DOHH2 (cell line): ENCODE measurements around the gene FHL3.

Experiments used
- H3F3A ChIP-seq: fragments of 200-600 bp; sonication (generic), shearing (Covaris generic); 2 replicates; pipeline ENCODE4 v1.6.0; 2016; ENCODE audit warnings: antibody characterized with exemption, mild to moderate bottlenecking; ENCODE audit not compliant: control insufficient read depth, insufficient read depth
- H3K27ac ChIP-seq: fragments of 200-600 bp; sonication (generic); 2 replicates; pipeline ENCODE4 v1.5.1; 2014; ENCODE audit warnings: low read depth, mild to moderate bottlenecking, low read length, moderate library complexity
- H3K27me3 ChIP-seq: fragments of 200-600 bp; sonication (generic); 2 replicates; pipeline ENCODE4 v1.6.1; 2014; ENCODE audit warnings: mild to moderate bottlenecking, low read length, mixed read lengths; ENCODE audit not compliant: control insufficient read depth
- H3K36me3 ChIP-seq: fragments of 200-600 bp; sonication (generic); 2 replicates; pipeline ENCODE4 v1.6.1; 2014; ENCODE audit warnings: mild to moderate bottlenecking, low read length, moderate library complexity, mixed read lengths; ENCODE audit not compliant: control insufficient read depth
- H3K4me1 ChIP-seq: fragments of 200-600 bp; sonication (generic); 2 replicates; pipeline ENCODE4 v1.6.1; 2014; ENCODE audit warnings: mild to moderate bottlenecking, low read length, mixed read lengths; ENCODE audit not compliant: control insufficient read depth
- H3K4me2 ChIP-seq: fragments of 200-600 bp; sonication (generic); 2 replicates; pipeline ENCODE4 v1.6.0; 2014; ENCODE audit warnings: mild to moderate bottlenecking, low read length, moderate library complexity
- H3K4me3 ChIP-seq: fragments of 200-600 bp; sonication (generic); 2 replicates; pipeline ENCODE4 v1.5.1; 2014; ENCODE audit warnings: mild to moderate bottlenecking, low read length, mixed read lengths
- H3K79me2 ChIP-seq: fragments of 200-600 bp; sonication (generic); 2 replicates; pipeline ENCODE4 v1.6.1; 2014; ENCODE audit warnings: mild to moderate bottlenecking, low read length, mixed read lengths; ENCODE audit not compliant: control insufficient read depth
- H3K9me2 ChIP-seq: fragments of 200-600 bp; sonication (generic); replicated peaks from 2 replicates; pipeline ENCODE4 v1.6.1; 2014; ENCODE audit warnings: mild to moderate bottlenecking, low read length, mixed read lengths; ENCODE audit not compliant: control insufficient read depth
- H3K9me3 ChIP-seq: fragments of 200-600 bp; sonication (generic); 2 replicates; pipeline ENCODE4 v1.6.1; 2014; ENCODE audit warnings: antibody characterized with exemption, low read length, mixed read lengths; ENCODE audit not compliant: control insufficient read depth, insufficient read depth
- H4K20me1 ChIP-seq: fragments of 200-600 bp; sonication (generic); 2 replicates; pipeline ENCODE4 v1.6.0; 2014; ENCODE audit warnings: low read depth, mild to moderate bottlenecking, antibody characterized with exemption, low read length, moderate library complexity; ENCODE audit not compliant: control insufficient read depth, insufficient read depth
- EZH2phosphoT487 ChIP-seq: fragments of 200-600 bp; sonication (generic); IDR thresholded peaks from 2 replicates; pipeline ENCODE4 v1.6.1; 2017; ENCODE audit warnings: borderline replicate concordance, mild to moderate bottlenecking, antibody characterized with exemption, low read length, moderate library complexity, mixed read lengths
- TF ChIP-seq, protein P1 (sequence below): fragments of 200-600 bp; sonication (generic); IDR thresholded peaks from one replicate; pipeline ENCODE4 v1.5.1; 2014; ENCODE audit warnings: antibody characterized with exemption, mild to moderate bottlenecking, low read depth, low read length; ENCODE audit not compliant: poor library complexity, severe bottlenecking

The FHL3 gene

DNA sequence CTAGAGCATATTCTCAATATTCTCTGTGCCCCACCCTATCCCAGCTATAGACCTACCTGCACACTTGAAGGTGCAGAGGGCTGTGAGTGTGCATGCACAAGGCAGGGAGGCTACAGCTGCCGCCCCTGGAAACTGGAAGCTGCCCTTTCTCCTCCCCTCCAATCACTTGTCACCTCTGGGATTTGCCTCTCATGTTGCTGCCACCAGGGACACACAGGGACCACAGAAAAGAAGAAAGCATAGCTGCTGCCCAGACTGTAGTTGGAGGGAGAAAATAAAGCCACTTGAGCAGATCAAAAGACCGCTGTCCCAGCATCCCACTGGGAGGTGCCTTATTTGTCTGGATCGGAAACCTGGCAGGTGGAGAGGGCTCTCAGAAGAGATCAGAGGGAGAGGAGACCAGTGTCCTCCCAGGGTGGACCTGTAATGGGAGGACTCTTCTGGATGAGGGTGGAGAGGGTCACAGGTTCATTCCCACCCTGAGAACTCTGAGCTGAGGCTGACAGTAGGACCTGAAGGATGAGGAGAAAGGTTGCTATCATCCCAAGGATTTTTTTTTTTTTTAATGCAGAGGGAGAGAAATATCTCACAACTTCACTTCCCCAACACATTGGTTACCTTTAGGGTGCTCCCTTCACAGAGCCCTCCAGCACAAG, 50.9 kb downstream of the FHL3 start:
- H3K79me2 ChIP-seq: no peaks in the 10 kb centered on the region
- no peaks in the 10 kb centered on the region for H3K9me2 ChIP-seq
- no peaks in the 10 kb centered on the region; the same call in 1 of the 2 replicates for H3K4me1 ChIP-seq
- TF ChIP-seq, protein P1, sequence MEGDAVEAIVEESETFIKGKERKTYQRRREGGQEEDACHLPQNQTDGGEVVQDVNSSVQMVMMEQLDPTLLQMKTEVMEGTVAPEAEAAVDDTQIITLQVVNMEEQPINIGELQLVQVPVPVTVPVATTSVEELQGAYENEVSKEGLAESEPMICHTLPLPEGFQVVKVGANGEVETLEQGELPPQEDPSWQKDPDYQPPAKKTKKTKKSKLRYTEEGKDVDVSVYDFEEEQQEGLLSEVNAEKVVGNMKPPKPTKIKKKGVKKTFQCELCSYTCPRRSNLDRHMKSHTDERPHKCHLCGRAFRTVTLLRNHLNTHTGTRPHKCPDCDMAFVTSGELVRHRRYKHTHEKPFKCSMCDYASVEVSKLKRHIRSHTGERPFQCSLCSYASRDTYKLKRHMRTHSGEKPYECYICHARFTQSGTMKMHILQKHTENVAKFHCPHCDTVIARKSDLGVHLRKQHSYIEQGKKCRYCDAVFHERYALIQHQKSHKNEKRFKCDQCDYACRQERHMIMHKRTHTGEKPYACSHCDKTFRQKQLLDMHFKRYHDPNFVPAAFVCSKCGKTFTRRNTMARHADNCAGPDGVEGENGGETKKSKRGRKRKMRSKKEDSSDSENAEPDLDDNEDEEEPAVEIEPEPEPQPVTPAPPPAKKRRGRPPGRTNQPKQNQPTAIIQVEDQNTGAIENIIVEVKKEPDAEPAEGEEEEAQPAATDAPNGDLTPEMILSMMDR: no peak
- TF ChIP-seq EZH2phosphoT487: no peak
- no peaks in the 10 kb centered on the region for H3F3A ChIP-seq
- no peaks in the 10 kb centered on the region for H3K9me3 ChIP-seq
- peaks cover 25% of the 10 kb centered on the region for H3K36me3 ChIP-seq
- H4K20me1 ChIP-seq: no peaks in the 10 kb centered on the region
- H3K4me2 ChIP-seq: no peak overlapping the region
- H3K27me3 ChIP-seq: no peaks in the 10 kb centered on the region
- H3K4me3 ChIP-seq: no peak overlapping the region
- H3K27ac ChIP-seq: no peak overlapping the region

DNA sequence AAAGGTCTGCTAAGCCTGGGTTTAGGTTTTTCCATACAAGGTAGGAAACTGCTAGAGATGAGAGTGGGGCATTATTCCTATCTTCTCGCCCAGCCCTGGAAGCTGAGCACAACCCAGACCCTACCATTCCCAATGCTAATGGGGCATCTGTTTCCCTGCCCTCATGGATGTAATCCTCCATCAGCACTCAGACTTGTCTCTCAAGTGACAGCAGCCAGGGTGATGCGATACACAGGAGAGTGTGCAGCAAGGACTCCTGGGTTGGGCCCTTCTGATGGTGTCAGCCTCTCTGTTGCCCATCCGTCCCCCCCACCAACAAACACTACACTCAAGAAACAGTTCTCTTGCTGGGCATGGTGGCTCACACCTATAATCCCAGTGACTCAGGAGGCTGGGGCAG, 52.6 kb downstream of the FHL3 start:
- H3K9me3 ChIP-seq: no peaks in the 10 kb centered on the region
- TF ChIP-seq, protein P1: no peak
- no peak for TF ChIP-seq EZH2phosphoT487
- no peaks in the 10 kb centered on the region for H4K20me1 ChIP-seq
- H3K79me2 ChIP-seq: no peaks in the 10 kb centered on the region
- no peak overlapping the region for H3K4me3 ChIP-seq
- H3F3A ChIP-seq: no peaks in the 10 kb centered on the region
- H3K27ac ChIP-seq: no peak overlapping the region
- H3K4me1 ChIP-seq: peaks cover 9% of the 10 kb centered on the region
- H3K9me2 ChIP-seq: no peaks in the 10 kb centered on the region
- H3K36me3 ChIP-seq: peaks cover 8% of the 10 kb centered on the region
- H3K4me2 ChIP-seq: no peak overlapping the region
- H3K27me3 ChIP-seq: no peaks in the 10 kb centered on the region

DNA sequence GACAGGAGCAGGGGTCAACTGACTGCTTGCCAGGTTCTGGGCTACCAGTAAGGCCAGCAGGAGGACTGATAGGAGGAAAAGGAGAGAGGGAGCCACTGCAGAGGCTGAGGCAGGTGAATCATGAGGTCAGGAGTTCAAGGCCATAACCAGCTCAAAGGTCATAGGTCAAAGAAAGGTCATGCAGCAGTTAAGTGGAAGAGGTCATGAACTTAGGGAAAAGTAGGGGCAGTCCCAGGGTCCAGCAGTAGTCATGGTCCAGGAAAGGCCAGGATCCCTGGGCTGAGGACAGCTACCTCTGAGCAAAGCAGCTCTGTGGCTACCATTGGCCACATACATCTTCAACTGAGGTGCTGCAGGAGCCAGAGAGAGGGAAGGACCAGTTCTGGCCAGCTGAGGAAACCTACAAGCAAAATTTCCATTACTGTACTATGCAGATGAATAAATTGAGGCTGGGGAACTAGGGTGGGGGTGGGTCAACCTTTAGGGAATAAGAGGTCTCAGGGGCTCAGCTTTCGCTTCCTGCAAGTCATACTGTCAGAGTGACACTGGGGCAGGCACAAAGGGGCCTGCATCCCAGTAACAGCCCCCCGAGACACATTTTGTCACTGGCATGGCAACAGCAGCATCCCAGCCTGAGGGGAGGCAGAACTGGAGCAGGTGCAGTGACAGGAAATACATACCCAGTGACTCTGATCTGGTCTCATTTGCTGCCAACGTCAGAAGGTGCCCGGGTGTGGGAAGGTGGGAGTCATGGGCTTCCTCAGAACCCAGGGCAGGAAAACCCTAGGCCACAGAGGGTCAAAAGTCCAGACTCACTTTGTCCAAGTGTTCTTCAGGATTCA, 53.3 kb downstream of the FHL3 start:
- no peaks in the 10 kb centered on the region for H3K79me2 ChIP-seq
- TF ChIP-seq EZH2phosphoT487: no peak
- TF ChIP-seq, protein P1: no peak
- no peak overlapping the region for H3K27ac ChIP-seq
- H4K20me1 ChIP-seq: no peaks in the 10 kb centered on the region
- peaks cover 2% of the 10 kb centered on the region; the same call in 1 of the 2 replicates for H3K36me3 ChIP-seq
- no peaks in the 10 kb centered on the region for H3K9me2 ChIP-seq
- H3K4me2 ChIP-seq: no peak overlapping the region
- H3K4me1 ChIP-seq: peaks cover 16% of the 10 kb centered on the region
- no peaks in the 10 kb centered on the region for H3F3A ChIP-seq
- no peaks in the 10 kb centered on the region for H3K27me3 ChIP-seq
- no peak overlapping the region for H3K4me3 ChIP-seq
- H3K9me3 ChIP-seq: no peaks in the 10 kb centered on the region
